GM21360 (cell line): Measurements from ENCODE around the gene ZCCHC24.
A peak's percentile ranks its signal among the peaks of the same experiment; 100 is the strongest.

ENCODE experiments used
- ATAC-seq: cut with Tn5 transposase; IDR thresholded peaks from one replicate; pipeline ENCODE4 v1.9.1; 2021; ENCODE audit warnings: mild to moderate bottlenecking, moderate library complexity; ENCODE audit not compliant: unreplicated experiment

The ZCCHC24 gene

DNA sequence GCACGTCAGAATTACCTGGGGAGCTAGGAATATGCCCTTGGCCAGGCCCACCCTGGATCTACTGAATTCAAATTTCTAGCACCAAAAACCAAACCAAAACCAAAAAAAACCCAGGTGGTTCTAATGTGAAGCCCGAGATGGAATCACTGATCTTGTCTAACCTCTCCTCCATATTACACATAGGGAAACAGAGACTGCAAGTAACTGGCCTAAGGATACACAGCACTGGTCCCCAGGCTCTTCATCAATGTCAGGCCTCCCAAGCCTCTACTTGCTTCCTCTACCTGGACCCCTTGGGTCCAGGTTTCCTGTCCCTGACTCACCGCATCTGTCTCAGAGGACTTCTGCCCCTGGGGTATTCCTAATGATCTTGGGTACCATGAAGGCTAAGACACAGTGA lies 30.7 kb downstream of the ZCCHC24 start:
- ATAC-seq: no peak

GRCh38 chr10:79413196-79413595 lies 32.2 kb downstream of the ZCCHC24 start:
- ATAC-seq: peak; percentile 52

DNA sequence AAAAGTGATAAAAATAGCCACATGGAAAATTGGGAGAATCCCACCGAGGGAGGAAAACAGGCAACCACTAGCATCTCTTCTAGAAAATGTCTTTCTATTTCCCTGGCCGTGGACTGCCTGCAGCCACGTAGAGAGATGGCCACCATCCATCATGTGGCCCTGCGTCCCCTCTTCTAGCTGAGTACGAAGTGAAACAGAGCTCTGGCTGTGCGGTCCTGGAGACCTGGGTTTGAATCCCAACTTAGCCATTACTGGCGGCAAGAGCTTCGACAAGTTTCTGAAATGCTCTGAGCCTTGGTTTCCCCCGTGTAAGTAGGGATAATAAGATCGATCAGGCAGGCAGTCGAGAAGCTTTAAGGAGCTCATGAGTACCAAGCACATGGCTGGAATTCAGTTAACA lies 32.9 kb downstream of the ZCCHC24 start:
- no peak for ATAC-seq

GRCh38 chr10:79411546-79412495 lies 33.6 kb downstream of the ZCCHC24 start:
- no peak for ATAC-seq

DNA sequence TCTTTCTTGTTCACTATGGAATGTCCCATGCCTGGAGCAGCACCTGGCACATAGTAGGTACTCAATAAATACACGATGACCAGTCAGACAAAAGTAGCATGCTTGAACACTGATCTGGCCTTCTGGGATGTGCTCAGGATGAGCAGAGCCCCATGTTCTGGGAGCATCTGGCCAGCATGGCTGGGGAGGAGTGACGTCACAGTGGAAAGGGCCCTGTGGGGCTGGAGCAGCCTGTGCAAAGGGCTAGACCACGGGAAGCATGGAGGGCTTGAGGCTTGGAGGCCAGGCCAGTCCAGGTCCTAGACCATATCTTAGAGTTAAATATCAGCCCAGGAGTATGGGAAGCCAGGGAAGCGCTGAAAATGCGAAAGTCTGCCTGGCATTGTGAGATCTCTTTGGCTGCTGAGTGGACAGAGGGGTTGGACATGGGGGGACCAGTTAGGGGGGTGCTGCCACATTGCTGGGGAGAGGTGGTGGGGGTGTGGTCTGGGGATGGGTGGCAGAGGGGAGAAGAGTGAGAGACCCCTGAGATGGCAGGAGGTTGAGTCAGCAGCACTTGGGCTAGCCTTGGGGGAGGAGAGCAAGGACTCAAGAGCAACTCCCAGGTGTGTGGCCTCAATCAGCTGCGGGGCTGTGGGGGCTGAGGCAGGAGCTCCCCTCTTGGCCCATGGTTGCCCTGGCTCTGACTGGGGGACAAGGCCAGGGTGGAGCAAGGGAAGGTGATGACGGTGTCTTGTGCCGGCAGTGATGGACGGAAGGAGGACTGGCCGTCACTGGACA lies 34.9 kb downstream of the ZCCHC24 start:
- ATAC-seq: no peak

DNA sequence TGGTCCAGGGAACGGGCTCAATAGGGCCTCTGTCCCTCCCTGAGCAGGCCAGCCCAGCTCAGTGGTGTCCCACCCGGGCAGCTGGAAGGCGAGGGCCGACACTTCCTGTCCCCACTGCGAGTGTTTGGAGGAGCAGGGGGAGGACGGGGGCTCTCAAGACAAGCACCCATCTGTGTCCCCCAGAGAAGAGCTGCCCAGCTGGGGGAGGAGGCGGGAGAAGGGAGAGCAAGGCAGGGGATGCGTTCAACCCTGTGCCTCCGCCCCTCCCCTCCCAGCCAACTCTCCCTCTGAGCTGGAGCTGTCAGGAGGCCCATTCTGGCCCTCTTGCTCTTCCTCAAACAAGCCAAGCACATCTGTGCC lies 35.7 kb downstream of the ZCCHC24 start:
- no peak for ATAC-seq

DNA sequence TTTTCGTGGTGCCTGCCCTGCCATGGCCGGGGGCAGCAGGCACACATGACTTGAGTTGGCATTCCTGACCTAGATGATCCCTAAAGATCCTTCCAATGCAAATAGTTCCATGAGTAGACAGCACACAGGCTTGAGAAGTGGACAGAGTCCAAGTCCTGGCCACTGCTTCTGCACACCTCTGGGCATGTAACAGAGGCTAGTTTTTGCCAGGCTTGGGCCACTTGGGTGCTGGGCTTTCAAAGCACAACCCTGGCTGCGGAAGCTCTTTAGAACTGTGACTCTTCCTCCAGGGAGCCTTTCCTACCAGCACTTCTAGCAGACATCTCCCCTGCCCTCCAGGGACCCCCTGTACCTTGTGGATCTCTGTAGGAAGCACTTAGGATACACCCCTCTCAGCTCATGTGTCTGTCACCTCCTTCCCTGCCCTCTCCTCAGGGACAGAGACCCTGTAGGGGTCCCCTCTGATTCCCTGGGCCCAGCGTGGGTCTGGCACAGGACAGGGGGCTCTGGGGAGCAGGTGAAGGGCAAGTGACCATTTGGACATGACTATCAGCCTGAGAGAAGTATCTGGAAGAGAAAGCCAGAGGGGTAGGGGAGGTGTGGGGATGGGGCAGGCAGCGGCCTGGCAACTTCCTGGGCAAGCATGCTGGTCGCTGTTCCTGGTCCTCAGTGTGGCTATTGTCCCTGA lies 36.2 kb downstream of the ZCCHC24 start:
- no peak for ATAC-seq

- ATAC-seq: no peak
These were observed 37.3 kb downstream of the ZCCHC24 start for GRCh38 chr10:79407811-79408795.

DNA sequence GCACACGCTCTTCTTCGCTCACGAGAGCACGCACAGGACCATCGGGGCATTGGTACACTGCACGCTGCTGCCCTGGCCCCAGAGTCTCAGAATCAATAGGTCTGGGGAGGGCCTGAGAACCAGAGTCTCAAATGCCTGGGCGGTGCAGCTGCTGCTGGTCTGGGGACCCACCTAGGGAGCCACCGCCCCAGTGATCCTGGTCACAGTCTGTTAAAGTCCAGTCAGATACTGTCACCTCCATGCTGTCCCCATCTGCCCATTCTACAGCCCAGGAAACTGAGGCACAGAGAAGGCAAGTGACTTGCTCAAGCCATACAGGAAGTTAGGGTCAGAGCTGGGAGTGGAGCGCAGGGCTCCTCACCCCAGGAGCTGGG lies 38.0 kb downstream of the ZCCHC24 start:
- no peak for ATAC-seq

GRCh38 chr10:79406683-79407422 lies 38.6 kb downstream of the ZCCHC24 start:
- ATAC-seq: no peak

GRCh38 chr10:79405995-79406515 lies 39.4 kb downstream of the ZCCHC24 start:
- no peak for ATAC-seq

DNA sequence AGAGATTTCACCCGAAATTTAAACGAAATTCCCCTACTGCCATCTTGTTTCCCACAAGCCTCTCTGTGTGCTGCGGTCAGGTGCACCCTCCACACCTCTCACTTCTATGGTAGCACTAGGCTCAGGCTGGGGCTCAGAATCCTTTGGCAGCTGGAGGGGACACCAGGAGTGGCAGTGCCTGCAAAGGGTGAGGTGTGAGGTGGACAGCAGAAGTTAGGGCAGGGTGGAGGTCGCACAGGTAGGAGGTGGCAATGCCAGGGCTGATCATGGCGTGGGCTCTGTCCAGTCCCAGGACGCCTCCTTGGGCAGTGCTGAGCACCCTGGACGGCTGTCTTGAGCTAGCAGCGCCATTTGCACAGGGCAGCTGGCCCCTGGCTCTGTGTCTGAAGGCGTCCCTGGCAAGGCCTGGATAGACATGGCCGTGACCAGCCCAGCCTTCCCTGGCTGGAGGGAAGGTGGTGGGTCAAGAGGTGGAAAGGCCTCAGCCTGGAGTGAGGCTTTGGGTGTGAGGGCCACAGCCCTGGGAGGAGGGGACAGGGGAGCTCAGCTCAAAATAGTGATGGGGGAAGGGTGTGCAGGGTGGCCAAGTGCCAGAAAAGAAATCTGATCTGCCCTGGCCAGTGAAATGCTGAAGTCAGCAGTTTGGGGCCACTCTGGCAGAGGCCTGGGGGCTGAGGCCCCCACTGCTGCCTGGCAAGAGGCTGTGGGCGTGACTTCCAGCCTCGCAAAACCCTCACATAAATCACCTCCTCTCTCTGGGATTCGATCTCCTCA lies 40.0 kb downstream of the ZCCHC24 start:
- no peak for ATAC-seq

GRCh38 chr10:79404690-79405131 lies 40.7 kb downstream of the ZCCHC24 start:
- ATAC-seq: no peak

- ATAC-seq: no peak
These were observed 41.2 kb downstream of the ZCCHC24 start for GRCh38 chr10:79404231-79404609.

GRCh38 chr10:79403441-79404230 lies 41.8 kb downstream of the ZCCHC24 start:
- no peak for ATAC-seq

GRCh38 chr10:79402951-79403350 lies 42.5 kb downstream of the ZCCHC24 start:
- ATAC-seq: no peak

DNA sequence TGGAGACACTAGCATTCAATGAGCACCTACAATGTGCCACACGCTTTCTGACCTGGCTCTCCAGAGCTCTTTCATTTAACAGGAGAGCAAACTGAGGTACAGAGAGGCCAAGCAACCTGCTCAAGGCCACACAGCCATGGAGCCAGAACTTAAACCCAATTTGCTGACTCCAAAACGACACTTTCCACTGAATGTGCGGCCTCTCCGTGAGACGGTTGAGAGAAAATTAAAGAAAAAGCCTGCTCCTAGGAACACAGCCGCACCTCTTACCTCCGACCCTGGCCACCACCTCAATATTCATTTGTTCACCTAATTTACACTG lies 42.8 kb downstream of the ZCCHC24 start:
- ATAC-seq: no peak
